Hindlimb muscle (tissue), 1 donor: ENCODE results near the gene ITIH6. TPM values are rescaled to one million over a fixed set of nuclear protein-coding genes. Genes with fewer than 3 reads are reported as not detected.
"Not testable (repeated sequence)": the region's sequence is repeated elsewhere in the genome, so short reads cannot be mapped to it uniquely, and the experiment has no call there.

ENCODE experiments used
- DNase-seq: peaks from one replicate; pipeline ENCODE4 v3.0.0-alpha.2; 2013
- polyA plus RNA-seq: library from polyadenylated mRNA; unstranded; fragments of 120-200 nt; gene quantifications from one replicate; pipeline ENCODE4 v1.2.1, GENCODE V29; 2013; ENCODE audit not compliant: insufficient read length

ITIH6 gene, protein sequence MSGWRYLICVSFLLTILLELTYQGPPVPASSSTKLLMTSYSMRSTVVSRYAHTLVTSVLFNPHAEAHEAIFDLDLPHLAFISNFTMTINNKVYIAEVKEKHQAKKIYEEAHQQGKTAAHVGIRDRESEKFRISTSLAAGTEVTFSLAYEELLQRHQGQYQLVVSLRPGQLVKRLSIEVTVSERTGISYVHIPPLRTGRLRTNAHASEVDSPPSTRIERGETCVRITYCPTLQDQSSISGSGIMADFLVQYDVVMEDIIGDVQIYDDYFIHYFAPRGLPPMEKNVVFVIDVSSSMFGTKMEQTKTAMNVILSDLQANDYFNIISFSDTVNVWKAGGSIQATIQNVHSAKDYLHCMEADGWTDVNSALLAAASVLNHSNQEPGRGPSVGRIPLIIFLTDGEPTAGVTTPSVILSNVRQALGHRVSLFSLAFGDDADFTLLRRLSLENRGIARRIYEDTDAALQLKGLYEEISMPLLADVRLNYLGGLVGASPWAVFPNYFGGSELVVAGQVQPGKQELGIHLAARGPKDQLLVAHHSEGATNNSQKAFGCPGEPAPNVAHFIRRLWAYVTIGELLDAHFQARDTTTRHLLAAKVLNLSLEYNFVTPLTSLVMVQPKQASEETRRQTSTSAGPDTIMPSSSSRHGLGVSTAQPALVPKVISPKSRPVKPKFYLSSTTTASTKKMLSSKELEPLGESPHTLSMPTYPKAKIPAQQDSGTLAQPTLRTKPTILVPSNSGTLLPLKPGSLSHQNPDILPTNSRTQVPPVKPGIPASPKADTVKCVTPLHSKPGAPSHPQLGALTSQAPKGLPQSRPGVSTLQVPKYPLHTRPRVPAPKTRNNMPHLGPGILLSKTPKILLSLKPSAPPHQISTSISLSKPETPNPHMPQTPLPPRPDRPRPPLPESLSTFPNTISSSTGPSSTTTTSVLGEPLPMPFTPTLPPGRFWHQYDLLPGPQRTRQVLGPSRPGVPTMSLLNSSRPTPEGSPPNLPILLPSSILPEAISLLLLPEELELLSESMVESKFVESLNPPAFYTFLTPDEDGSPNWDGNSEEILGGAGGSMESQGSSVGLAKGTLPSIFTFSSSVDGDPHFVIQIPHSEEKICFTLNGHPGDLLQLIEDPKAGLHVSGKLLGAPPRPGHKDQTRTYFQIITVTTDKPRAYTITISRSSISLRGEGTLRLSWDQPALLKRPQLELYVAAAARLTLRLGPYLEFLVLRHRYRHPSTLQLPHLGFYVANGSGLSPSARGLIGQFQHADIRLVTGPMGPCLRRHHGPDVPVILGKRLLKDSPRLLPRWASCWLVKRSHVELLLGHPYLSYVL
- polyA plus RNA-seq: 0.80 TPM

DNA sequence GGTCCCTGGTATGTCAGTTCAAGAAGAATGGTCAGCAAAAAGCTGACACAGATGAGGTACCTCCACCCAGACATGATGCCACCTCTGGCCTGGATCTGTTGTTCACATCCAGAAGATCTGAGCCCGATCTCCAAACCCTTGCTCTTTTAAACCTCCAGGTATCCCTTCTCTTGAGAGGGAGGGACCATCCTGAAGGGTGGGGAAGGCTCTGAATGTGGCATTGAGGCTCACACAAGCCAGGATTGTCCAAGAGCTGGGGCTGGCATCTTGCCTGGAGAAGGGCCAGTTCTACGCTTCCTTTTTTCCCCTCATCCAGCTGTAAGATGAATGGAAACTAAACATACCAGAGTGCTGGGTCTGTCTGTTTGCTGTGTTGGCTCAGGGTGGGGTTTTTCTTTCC lies at the start of gene ITIH6:
TSS of gene ITIH6 (minus strand) at position 119 of the 400 bp plus-strand sequence. CDS start at position 74, 45 bp downstream.
- no peak for DNase-seq

- not testable (repeated sequence) for DNase-seq
Measured at GRCh38 chrX:54847700-54848099, 49.6 kb upstream of the ITIH6 start.

DNA sequence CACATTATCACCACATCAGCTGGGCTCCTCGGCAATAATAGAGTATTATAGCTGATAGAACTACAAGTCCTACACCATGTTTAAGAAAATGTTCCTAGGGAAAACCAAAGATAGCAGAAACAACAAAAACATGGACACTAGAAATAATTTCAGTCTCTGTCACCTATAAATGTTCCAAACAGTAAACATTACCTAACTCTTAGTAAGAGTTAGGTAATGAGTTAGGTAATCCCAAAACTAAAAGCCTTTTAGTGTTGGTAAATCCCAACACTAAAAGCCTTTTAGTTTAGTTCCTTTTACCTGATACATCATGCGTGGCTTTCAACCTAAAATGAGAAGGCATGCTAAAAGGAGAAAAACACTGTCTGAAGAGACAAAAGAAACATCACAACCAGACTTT lies 45.0 kb upstream of the ITIH6 start:
- DNase-seq: no peak

DNA sequence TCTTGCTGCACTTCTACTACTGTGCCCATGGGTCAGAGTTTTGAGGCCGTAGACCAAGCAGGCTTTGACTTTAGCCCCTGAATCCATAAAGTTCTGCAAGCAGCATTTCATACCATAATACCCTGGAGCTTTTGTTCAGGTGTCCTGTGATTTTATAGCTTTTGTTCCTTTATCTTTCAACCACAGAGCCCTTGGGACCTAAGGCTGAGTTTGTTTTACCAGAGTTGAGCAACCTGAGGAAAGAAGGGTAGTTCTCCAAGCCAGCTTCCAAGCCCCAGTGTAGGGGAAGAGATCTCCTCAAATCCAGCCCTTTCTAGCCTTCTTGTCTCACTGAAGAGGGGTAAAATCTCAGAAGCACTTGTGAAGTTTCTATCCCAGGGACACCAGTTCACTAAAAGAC lies 44.6 kb upstream of the ITIH6 start:
- DNase-seq: no peak

DNA sequence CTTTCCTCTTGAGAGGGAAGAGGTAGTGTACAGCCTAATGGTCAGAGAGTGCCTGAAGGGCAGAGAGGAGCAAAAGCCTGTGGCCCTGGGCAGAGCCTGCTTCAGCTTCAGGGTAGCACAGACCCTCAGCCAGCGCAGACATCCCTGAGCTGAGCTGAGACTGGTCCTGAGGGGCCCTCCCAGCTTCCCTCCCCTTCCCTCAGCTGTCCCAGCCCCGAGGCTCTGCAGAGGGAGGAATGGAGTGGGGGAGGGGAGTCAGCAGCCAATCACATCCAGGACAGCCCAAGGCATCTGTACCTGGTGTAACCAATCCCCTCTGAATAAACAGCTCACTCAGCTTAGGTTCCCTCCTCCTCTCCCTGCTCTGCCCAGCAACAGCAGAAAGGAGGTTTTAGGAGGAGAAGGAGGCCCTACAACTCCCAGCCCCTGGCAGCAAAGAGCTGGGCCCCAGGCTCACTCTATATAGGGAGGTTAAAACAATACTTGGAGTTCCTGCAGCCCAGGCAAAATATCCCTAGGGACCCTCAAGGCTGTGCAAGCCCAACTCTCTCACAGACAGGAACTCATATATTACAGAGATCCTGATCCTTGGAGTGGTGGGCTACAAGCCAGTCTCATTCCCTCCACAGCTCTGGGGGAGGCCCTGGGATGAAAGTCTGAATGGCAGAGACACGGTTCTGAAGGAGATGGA lies 43.3 kb upstream of the ITIH6 start:
- DNase-seq: peak; percentile 49

DNA sequence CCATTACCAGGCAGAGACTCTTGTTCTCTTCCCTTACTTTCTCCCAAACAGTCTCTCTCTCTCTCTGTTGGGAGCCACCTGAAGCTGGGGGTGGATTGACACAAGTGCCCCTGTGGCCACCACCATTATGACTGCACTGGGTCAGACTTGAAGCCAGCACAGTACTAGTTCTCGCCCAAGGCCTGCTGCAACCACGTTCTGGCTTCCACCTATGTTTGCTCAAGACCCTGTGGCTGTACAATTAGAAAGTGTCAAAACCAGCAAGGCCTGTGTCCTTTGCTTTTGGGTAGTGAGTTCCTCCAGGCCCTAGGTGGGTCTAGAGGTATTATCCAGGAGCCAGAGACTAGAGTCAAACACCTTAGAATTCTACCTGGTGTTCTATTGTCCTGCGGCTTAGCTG lies 40.5 kb upstream of the ITIH6 start:
- DNase-seq: no peak

- DNase-seq: no peak
Measured at GRCh38 chrX:54826598-54826997, 28.5 kb upstream of the ITIH6 start.

- DNase-seq: no peak
Measured at GRCh38 chrX:54825716-54826438, 27.8 kb upstream of the ITIH6 start.

GRCh38 chrX:54824722-54825121 lies 26.7 kb upstream of the ITIH6 start:
- no peak for DNase-seq

DNA sequence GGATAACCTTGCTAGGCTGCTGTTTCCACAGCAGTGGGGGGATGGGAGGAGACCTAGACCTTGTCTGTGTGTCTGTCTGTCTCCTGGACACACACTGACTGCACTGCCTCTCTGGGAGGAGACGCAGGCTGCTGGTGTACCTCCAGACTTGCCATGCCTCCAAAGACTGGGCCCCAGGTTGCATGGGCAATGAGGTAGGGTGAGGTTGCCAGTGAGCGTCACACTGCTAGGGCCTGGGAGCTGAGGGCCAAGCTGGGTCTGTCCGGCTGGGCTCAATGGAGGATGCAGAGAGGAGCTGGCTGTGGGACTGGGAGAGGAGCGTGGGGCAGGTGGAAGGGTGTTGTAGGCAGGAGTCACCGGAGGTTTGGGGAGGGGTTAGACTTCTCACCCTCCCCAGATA lies 26.1 kb upstream of the ITIH6 start:
- no peak for DNase-seq

DNA sequence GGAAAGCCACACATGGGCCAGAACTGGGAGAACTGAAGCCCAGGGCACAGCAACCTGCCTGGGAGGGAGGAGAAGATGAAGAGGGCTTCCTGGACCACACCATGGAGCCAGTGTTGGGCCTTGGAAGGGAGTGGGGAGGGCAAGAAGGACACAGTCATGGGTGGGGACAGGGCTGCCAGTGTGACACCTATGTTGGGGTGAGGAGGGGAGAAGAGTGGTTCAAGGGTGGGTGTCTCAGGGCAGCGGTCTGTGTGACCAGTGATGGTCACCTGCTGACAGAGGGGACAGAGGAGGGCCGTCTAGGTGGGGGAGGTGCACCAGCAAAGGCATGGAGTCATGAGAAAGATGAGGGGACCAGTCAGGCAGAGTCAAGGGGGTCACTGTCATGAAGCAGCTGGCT lies 23.3 kb upstream of the ITIH6 start:
- DNase-seq: no peak

DNA sequence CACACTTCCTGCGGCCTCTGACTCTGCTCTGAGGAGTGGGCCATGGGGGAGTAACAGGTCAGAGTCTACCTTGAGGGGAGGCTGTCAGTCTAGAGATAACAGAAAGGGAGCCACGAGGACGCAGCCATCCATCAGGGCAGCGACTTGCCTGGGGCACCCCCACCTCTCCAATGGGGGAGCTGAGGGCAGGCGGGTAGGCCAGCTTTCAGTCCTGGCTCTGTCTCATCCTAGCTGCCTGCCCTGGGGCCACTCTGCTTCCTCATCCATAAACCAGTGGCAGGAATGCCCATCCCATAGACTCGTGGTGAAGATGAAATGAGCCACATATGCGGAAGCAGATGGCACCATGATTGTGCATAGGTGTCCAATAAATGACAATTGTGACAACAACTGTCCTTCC lies 22.7 kb upstream of the ITIH6 start:
- DNase-seq: no peak

GRCh38 chrX:54819201-54819600 lies 21.1 kb upstream of the ITIH6 start:
- DNase-seq: no peak

- DNase-seq: no peak
Measured at GRCh38 chrX:54818221-54818620, 20.2 kb upstream of the ITIH6 start.

DNA sequence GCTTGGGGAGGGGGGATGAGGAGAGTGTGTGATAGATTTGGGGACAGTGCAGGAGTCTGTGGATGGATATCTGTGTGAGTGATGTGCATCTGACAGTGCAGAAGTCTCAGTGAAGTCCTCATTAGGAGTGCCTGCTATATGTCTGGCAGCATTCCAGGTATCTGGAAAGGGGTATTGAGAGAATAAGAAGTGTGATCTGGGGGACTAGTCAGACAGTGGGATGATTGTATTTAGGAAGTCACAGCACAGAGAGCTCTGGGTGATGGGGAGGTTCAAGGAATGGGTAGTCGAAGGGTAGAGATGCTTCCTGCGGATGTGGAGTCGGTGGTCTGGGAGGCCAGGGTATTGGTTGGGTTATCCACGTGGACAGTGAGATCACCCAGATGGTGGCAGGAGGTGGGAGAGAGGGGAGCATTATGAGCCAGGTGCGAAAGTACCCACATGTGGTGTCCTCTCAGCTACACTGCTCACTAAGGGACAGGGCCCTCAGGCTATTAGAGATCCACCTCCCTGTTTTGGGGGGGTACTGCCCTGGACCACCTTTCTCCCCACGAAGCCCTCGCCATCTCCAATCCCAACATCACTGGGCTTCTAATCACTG lies 19.3 kb upstream of the ITIH6 start:
- DNase-seq: no peak

DNA sequence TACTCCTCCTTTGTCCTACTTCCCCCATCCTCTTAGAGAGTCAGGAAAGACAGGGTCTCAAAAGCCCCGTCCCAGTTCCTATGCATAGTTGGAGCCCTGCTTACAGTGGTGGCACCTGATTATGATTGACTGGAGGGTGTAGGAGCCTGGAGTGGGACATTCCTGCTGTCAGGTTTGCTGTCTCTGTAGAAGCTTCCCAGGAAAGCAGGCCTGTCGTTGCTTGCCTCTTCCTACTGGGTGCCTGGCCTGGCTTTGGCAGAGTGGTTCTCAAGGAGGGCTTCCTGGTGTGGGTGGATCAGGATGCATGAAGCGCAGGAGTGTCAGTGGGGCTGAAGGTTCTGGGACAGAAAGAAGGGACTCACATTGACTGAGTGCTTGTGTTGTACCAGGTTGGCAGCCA lies 14.3 kb upstream of the ITIH6 start:
- DNase-seq: no peak

GRCh38 chrX:54811301-54811885 lies 13.3 kb upstream of the ITIH6 start:
- no peak for DNase-seq

DNA sequence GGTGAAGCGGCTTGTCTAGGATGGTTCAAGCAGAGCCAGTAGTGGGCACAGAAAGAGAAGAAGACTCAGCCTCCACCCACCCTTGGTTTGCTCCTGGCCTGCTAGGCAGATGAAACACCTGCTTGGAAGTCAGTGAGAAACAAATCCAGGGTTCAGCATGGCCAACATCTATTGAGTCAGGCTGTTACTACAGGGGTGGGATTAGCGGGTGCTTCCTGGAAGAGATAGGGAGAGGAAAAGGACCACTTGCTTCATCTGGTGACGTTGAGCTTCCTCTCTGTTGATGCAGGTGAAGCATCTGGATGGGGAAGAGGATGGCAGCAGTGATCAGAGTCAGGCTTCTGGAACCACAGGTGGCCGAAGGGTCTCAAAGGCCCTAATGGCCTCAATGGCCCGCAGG lies 12.5 kb upstream of the ITIH6 start:
- no peak for DNase-seq

GRCh38 chrX:54808605-54809483 lies 10.8 kb upstream of the ITIH6 start:
- peak; percentile 95 for DNase-seq
